Cortex of kidney (tissue), 1 donor: Measurements from ENCODE around the gene SETBP1.
"Not testable (repeated sequence)": the region's sequence is repeated elsewhere in the genome, so short reads cannot be mapped to it uniquely, and the experiment has no call there.

ENCODE experiments used
- DNase-seq: peaks from one replicate; lab custom pipeline; 2025; lab: John Stamatoyannopoulos, UW

Gene SETBP1

GRCh38 chr18:44791520-44791919, 110.8 kb downstream of the SETBP1 start:
- DNase-seq = no peak

DNA sequence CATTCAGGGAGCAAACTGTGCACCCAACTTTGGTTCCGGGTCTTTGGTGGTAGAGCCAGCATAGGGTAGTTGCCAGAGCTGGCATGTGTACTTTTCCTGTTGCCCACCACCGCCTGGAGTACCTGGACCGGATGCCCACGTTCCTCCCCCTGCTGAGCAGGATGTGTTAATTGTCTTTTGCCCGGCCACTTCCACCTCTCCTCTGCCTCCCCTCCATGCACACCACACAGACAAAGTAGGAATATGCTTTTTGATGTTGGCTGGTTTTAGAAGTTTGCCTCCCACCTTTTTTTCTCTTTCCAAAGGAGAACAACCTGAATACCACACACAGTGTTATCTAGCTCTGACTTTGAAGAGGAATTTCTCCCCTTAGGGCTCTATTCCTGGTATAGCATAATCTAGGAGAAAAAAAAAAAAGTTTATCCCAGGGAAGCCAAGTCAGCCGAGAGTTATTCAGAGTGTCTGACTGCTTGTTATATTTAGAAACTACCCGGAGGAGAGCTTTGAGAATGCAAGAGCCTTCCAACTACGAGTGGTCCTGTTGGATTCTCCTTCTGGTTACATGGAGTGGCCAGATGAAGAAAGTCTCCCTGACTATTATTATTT, 111.9 kb downstream of the SETBP1 start:
- no peak for DNase-seq

- DNase-seq = no peak
Observed at GRCh38 chr18:44793194-44793593, 112.5 kb downstream of the SETBP1 start.

GRCh38 chr18:44793685-44794084, 113.0 kb downstream of the SETBP1 start:
- no peak for DNase-seq

GRCh38 chr18:44795241-44795640, 114.6 kb downstream of the SETBP1 start:
- no peak for DNase-seq

- DNase-seq = no peak
Observed at GRCh38 chr18:44796429-44797428, 116.0 kb downstream of the SETBP1 start.

DNA sequence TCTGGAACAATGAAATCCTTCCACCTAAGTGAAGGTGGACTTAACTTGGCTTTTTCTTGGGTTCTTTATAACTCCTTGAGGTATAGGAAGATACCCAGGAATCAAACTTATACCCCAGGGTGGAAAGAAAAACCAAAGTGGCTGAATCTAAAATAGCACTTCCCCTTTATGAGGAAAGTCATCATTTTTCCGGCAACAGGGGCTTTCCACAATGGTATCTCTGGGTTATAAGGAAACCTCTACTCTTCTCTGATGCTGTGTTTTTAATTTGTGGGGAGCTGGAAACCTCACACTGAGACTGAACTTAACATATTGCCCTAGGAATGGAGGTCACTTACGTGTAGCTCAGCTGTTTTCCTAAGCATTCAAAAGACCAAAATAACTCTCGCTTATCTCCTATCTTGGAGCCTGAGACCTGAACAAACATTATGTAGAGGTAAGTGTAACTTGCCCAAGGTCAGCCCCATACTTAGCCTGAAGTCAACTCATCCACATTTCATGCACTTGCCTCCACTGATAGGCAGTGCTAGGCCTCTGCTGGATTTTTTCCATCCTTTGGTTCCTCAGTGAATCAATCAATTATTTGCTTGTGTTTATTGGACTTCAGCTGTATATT, 117.9 kb downstream of the SETBP1 start:
- DNase-seq = no peak

DNA sequence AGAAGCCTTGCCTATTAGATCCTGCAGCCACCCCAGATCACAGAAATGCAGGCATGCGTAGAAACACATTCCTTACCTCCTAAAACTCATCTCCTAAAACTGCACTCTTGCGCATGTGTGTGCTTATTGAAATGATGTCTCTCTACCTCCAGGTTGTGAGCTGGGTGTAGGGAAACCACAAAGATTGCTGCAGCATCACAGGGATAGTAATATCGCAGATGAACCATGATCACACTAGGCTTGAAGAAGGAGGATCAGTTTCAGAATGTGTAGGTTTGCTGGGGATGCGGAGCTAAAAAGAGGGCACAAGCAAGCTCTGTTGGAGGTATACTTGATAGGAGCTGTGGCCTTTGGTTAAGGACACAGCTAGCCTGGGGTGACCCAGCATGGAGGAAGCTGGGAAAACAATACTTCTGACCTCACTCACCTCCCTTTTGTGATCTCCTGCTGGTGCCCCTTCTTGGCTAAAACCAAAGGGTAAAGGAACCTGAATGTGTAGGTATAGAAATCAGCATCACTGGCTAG, 118.8 kb downstream of the SETBP1 start:
- no peak for DNase-seq

GRCh38 chr18:44799907-44800421, 119.3 kb downstream of the SETBP1 start:
- DNase-seq = no peak

GRCh38 chr18:44800766-44801165, 120.1 kb downstream of the SETBP1 start:
- not testable (repeated sequence) for DNase-seq

DNA sequence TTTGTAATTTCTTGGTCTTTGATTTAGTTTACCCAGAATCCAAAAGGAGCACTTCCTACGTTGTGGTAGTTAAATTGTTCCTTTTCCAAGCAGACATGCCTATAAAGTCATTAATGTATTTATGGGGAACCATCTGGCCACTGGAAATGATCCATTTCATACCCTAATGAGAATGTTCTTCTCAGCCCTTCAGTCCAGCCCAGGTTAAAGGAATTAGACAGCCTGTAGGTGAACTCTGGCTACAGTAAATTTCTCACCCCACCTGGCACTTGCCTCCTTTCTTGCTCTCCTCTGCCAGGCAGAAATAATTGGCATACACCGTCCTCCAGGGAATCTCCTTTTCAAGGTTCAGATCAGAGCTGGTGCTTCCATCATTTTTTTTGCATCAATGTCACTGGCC, 121.1 kb downstream of the SETBP1 start:
- no peak for DNase-seq

GRCh38 chr18:44802508-44802907, 121.8 kb downstream of the SETBP1 start:
- DNase-seq = no peak

DNA sequence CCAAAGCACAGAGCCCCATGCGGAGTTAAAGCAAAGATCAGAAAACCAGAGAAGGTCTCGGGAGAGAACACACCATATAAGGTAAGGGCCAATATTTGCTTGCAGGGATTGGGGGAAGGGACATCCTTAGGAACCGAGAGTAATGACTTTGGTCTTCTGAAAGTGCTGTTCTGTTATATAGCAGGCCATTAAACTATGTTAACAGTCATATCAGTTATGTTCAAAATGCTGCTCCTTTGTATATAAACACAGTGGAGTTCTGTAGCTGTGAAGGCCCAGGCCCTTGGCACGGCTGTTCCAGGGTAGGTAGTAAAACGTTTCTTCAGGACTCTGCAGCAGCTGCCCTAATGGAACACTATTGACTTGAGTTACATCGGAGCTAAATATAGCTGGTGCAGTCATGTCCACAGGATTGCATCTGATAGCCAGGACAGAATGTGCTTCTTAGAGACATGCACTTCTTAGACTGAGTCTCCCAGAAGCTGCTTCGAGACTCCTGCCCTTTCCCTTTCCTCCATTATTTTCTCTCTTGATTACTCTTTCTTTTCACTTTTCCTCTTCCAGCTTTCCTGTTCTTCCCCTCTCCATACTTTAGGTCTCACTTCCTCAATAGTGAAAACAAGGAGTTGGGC, 122.4 kb downstream of the SETBP1 start:
- no peak for DNase-seq

DNA sequence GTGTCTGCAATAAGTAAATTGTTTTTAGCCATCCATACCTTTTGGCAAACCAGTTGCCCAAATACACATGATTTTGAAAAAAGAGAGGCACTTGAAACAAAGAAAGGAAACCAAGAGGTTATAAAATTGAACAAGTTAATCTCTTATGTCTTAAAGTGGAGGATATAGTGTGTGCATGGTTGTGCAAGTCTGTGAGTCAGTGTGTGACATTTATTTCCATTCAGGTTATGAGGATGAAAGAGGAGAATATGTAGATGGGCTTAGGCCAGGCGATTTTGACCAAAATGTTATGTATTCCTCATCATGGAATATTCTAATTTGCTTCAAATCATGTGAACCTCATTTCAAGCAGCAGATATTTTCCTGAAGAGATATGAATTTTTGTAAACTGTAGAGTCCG, 123.3 kb downstream of the SETBP1 start:
- DNase-seq = no peak

GRCh38 chr18:44805176-44805575, 124.5 kb downstream of the SETBP1 start:
- DNase-seq = no peak

- no peak for DNase-seq
Observed at GRCh38 chr18:44805643-44806042, 125.0 kb downstream of the SETBP1 start.

- no peak for DNase-seq
Observed at GRCh38 chr18:44807766-44808165, 127.1 kb downstream of the SETBP1 start.

GRCh38 chr18:44811572-44812125, 131.0 kb downstream of the SETBP1 start:
- no peak for DNase-seq

DNA sequence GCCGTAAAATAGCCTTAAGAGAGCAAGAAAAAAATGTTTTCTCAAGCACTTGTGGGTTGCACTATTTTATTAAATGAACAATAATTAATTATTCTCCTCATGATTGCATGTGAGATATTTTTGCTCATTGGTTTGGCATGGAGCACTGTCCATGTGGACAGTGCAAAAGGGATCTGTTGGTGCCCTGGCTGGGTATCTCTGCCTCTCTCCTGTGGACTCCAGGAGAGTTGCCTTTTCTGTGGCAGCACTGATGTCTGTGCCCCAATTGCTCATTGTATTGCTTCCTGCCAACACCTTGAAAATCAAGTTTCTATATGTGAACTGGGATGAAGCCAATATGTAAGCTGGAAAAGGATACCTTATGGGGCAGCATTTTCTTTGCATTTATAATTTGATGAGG, 131.7 kb downstream of the SETBP1 start:
- DNase-seq = no peak

GRCh38 chr18:44813586-44813985, 132.9 kb downstream of the SETBP1 start:
- no peak for DNase-seq

DNA sequence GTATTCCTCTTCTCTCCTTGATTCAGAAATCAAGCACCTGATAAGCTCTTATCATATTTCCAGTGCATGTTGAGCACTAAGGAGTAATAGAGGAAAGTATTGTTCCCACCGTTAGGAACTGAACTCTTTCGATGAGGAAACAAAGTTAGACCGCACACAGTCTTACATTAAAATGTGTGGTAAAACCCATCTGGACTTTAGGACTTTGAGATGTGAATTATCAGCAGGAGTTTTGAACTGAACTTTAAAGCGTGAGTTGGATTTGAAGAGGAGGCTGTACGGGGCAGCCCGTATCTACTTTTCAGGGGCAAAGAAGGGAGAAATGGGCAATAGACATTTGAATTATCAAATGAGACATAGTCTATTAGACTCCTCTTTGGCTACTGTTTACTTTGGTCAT, 134.4 kb downstream of the SETBP1 start:
- no peak for DNase-seq

GRCh38 chr18:44816050-44816449, 135.4 kb downstream of the SETBP1 start:
- no peak for DNase-seq
